GM12874 (cell line): ENCODE data around the gene POMT2.

Experiments
- CTCF ChIP-seq: IDR thresholded peaks from 2 replicates; pipeline ENCODE4 v1.5.1; 2011; ENCODE audit warnings: low read depth, mild to moderate bottlenecking, control low read depth, low read length, moderate library complexity; ENCODE audit not compliant: insufficient read depth

POMT2 gene

GRCh38 chr14:77256694-77257093 lies 64.0 kb downstream of the POMT2 start:
- TF ChIP-seq CTCF, result no peak

GRCh38 chr14:77253333-77254190 lies 67.1 kb downstream of the POMT2 start:
- no peak for TF ChIP-seq CTCF

- no peak for TF ChIP-seq CTCF
Measured at GRCh38 chr14:77251870-77252269, 68.8 kb downstream of the POMT2 start.

- TF ChIP-seq CTCF, result no peak
Measured at GRCh38 chr14:77250927-77251326, 69.8 kb downstream of the POMT2 start.

GRCh38 chr14:77249286-77249685 lies 71.4 kb downstream of the POMT2 start:
- no peak for TF ChIP-seq CTCF

GRCh38 chr14:77248666-77249065 lies 72.0 kb downstream of the POMT2 start:
- no peak for TF ChIP-seq CTCF

GRCh38 chr14:77246784-77247183 lies 73.9 kb downstream of the POMT2 start:
- TF ChIP-seq CTCF, result no peak
